GM12891 (cell line): Measurements from ENCODE around the gene NELL2.

Experiments
- POLR2A ChIP-seq: IDR thresholded peaks from 2 replicates; pipeline ENCODE4 v1.6.1; 2011; ENCODE audit warnings: low read depth, low read length, control low read depth
- POLR2AphosphoS5 ChIP-seq: IDR thresholded peaks from 2 replicates; pipeline ENCODE4 v1.6.1; 2011; ENCODE audit warnings: low read depth, low read length, control low read depth
- TAF1 ChIP-seq: IDR thresholded peaks from 2 replicates; pipeline ENCODE4 v1.6.1; 2011; ENCODE audit warnings: low read depth, low read length, control low read depth

- no peak for TF ChIP-seq POLR2A
- TF ChIP-seq POLR2AphosphoS5, result no peak
- TF ChIP-seq TAF1, result no peak
Observed at GRCh38 chr12:44873898-44874297, 2.2 kb downstream of the NELL2 start.
